CD4-positive, alpha-beta T cell (primary cell): ENCODE data around the gene EMP3. TPM values are rescaled to one million over a fixed set of nuclear protein-coding genes. Genes with fewer than 3 reads are reported as not detected.

Experiments
- ATAC-seq: fragments of 200-7000 bp; cut with Tn5 transposase; one replicate; pipeline ENCODE4 v1.10.0; 2022; ENCODE audit warnings: mild to moderate bottlenecking; ENCODE audit not compliant: poor library complexity
- CTCF ChIA-PET: fragments of 350-600 bp; sonication (Branson Sonifier 250); formaldehyde crosslinking; loops from one replicate; lab custom pipeline; 2021; ENCODE audit warnings: antibody characterized with exemption, inconsistent platforms; lab: Charles Lee
- POLR2A ChIA-PET: fragments of 350-600 bp; sonication (Branson Sonifier 250); formaldehyde crosslinking; loops from one replicate; lab custom pipeline; 2021; ENCODE audit warnings: antibody characterized with exemption, inconsistent platforms; lab: Charles Lee
- DNase-seq, 14 experiments: peaks; one replicate each; pipeline ENCODE4 v3.0.0-alpha.2; 2013 to 2020; ENCODE audit warnings: mixed read lengths in 2 of 14
- H3K27ac ChIP-seq, 2 donors: one replicate each; pipeline versions ENCODE4 v1.5.1 to v1.7.0; 2013; ENCODE audit warnings: low read length in 2 of 2, low read depth in 1 of 2, mild to moderate bottlenecking in 1 of 2
- H3K27me3 ChIP-seq, 2 experiments: 1 replicate in 1 of 2; 2 replicates in 1 of 2; pipeline versions ENCODE4 v1.6.1 to v1.7.0; 2013; ENCODE audit warnings: low read length in 2 of 2, control low read depth in 1 of 2, mild to moderate bottlenecking in 1 of 2, moderate library complexity in 1 of 2; ENCODE audit not compliant: insufficient read depth in 2 of 2, control insufficient read depth in 1 of 2
- H3K36me3 ChIP-seq: one replicate; pipeline ENCODE4 v1.6.1; 2013; ENCODE audit warnings: low read length, control low read depth; ENCODE audit not compliant: insufficient read depth
- H3K4me1 ChIP-seq: one replicate; pipeline ENCODE4 v1.6.1; 2013; ENCODE audit warnings: low read length, control low read depth; ENCODE audit not compliant: insufficient read depth
- H3K4me3 ChIP-seq: one replicate; pipeline ENCODE4 v1.5.1; 2013; ENCODE audit warnings: mild to moderate bottlenecking, low read length, moderate library complexity
- H3K9me3 ChIP-seq, 2 experiments: 1 replicate in 1 of 2; 2 replicates in 1 of 2; pipeline versions ENCODE4 v1.6.1 to v1.7.0; 2013; ENCODE audit warnings: low read length in 2 of 2, mild to moderate bottlenecking in 2 of 2, control low read depth in 1 of 2, moderate library complexity in 1 of 2; ENCODE audit not compliant: control insufficient read depth in 1 of 2, insufficient read depth in 1 of 2
- H3K27ac Mint-ChIP-seq: one replicate; pipeline ENCODE4 v1.8.0; 2020; ENCODE audit warnings: mixed read lengths
- H3K27me3 Mint-ChIP-seq: one replicate; pipeline ENCODE4 v1.8.0; 2021; ENCODE audit warnings: mixed read lengths
- H3K36me3 Mint-ChIP-seq: one replicate; pipeline ENCODE4 v1.8.0; 2021; ENCODE audit warnings: low read depth, mixed read lengths
- H3K4me1 Mint-ChIP-seq: one replicate; pipeline ENCODE4 v1.8.0; 2021; ENCODE audit warnings: low read depth, mixed read lengths
- H3K4me3 Mint-ChIP-seq: one replicate; pipeline ENCODE4 v1.8.0; 2020; ENCODE audit warnings: mild to moderate bottlenecking, mixed read lengths
- H3K9me3 Mint-ChIP-seq: one replicate; pipeline ENCODE4 v1.8.0; 2020; ENCODE audit warnings: mixed read lengths
- CTCF ChIP-seq: fragments of 200-600 bp; IDR thresholded peaks from one replicate; pipeline ENCODE4 v1.8.0; 2022; ENCODE audit warnings: antibody characterized with exemption, mild to moderate bottlenecking
- intact Hi-C, 2 experiments: fragments of 100-400 bp; cut with DNase I in 1 of 2; cut with micrococcal nuclease in 1 of 2; formaldehyde crosslinking; loops; one replicate each; pipeline versions ENCODE4 v1.15.1 to v1.9.0; 2023 to 2025; cut with DNase I, micrococcal nuclease
- total RNA-seq, 174 experiments: library from RNA in 2 of 174; stranded (reverse) in 2 of 174; gene quantifications; one replicate each; pipeline ENCODE4 v1.2.3 and lab custom pipeline; 2021 to 2026

Gene EMP3
- total RNA-seq, 2 experiments from 2014 or later = 185 to 201 TPM

GRCh38 chr19:48342841-48343540 is 17.6 kb downstream of the EMP3 start:
- H3K4me1 ChIP-seq = no peaks in the 10 kb centered on the region
- POLR2A ChIA-PET = no interaction called here
- H3K27ac Mint-ChIP-seq = no peak overlapping the region
- intact Hi-C loops = no loop called here
- no peaks in the 10 kb centered on the region for H3K27me3 Mint-ChIP-seq
- no peak for TF ChIP-seq CTCF
- H3K27me3 ChIP-seq = no peaks in the 10 kb centered on the region
- no peak overlapping the region for H3K27ac ChIP-seq
- CTCF ChIA-PET = no interaction called here
- no peak overlapping the region for H3K4me3 ChIP-seq
- DNase-seq (no peak), ATAC-seq (no peak)
- H3K9me3 ChIP-seq = no peaks in the 10 kb centered on the region
- H3K4me3 Mint-ChIP-seq = no peak overlapping the region
- H3K4me1 Mint-ChIP-seq = no peaks in the 10 kb centered on the region
- peaks cover 6% of the 10 kb centered on the region for H3K36me3 ChIP-seq
- no peaks in the 10 kb centered on the region for H3K9me3 Mint-ChIP-seq
- H3K36me3 Mint-ChIP-seq = peaks cover 5% of the 10 kb centered on the region

- CTCF ChIA-PET = no interaction called here
- POLR2A ChIA-PET = no interaction called here
- intact Hi-C loops = no loop called here
- Mint-ChIP-seq H3K36me3 (peaks cover 10% of the 10 kb centered on the region), H3K9me3 (no peaks in the 10 kb centered on the region), H3K27me3 (no peaks in the 10 kb centered on the region), H3K4me1 (no peaks in the 10 kb centered on the region), H3K4me3 (no peak overlapping the region), H3K27ac (no peak overlapping the region)
- no peaks in the 10 kb centered on the region for H3K9me3 ChIP-seq
- no peak for TF ChIP-seq CTCF
- H3K4me3 ChIP-seq = no peak overlapping the region
- DNase-seq (no peak), ATAC-seq (no peak)
- no peak overlapping the region for H3K27ac ChIP-seq
- peaks cover 6% of the 10 kb centered on the region for H3K36me3 ChIP-seq
- H3K27me3 ChIP-seq = no peaks in the 10 kb centered on the region
- no peaks in the 10 kb centered on the region for H3K4me1 ChIP-seq
Observed at GRCh38 chr19:48344892-48345291, 19.5 kb downstream of the EMP3 start.

GRCh38 chr19:48346191-48346590 is 20.8 kb downstream of the EMP3 start:
- no peak for DNase-seq
- intact Hi-C loops = no loop called here
- Histone ChIP-seq H3K36me3 (peaks cover 4% of the 10 kb centered on the region), H3K4me3 (no peak overlapping the region), H3K4me1 (peaks cover 3% of the 10 kb centered on the region), H3K9me3 (no peaks in the 10 kb centered on the region), H3K27ac (no peak overlapping the region), H3K27me3 (no peaks in the 10 kb centered on the region)
- Mint-ChIP-seq H3K9me3 (no peaks in the 10 kb centered on the region), H3K36me3 (peaks cover 12% of the 10 kb centered on the region), H3K27me3 (no peaks in the 10 kb centered on the region), H3K4me1 (peaks cover 2% of the 10 kb centered on the region), H3K4me3 (no peak overlapping the region), H3K27ac (no peak overlapping the region)
- TF ChIP-seq CTCF = no peak
- CTCF ChIA-PET = no interaction called here
- POLR2A ChIA-PET = no interaction called here
- ATAC-seq = no peak
